Measurements from ENCODE around the gene GPT2. TPM values are rescaled to one million over a fixed set of nuclear protein-coding genes. Genes with fewer than 3 reads are reported as not detected.

Gene GPT2
- total RNA-seq, 2 donors from 2014 or later = 5.1 to 6.8 TPM

DNA sequence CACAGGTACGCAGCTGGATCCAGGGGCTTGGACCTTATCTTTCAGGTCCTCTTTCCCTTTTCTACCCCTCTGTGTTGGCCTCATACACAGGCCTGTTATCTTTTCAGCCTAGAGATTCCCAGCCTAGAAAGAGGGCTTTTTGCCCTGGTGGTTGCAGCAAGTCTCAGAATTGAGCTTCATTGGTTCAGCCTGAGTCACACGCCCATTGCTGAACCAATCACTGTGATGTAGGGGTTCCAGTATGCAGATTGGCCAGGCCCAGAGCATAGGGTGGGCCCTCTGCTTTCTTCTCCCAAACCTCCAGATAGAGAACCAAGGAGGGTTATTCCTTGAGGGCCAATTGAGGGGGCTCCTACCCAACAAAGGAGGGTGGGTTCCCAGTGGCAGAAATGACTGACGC is 32.8 kb downstream of the GPT2 start:
- Histone ChIP-seq H3K27me3 (replicated peaks; ENCODE audit: insufficient read depth) (no peaks in the 10 kb centered on the region), H3K4me1 (ENCODE audit: control insufficient read depth in 1 of 2, low read depth in 2 of 2) (no peaks in the 10 kb centered on the region), H3K27ac (no peak overlapping the region), H3K9me3 (no peaks in the 10 kb centered on the region), H3K4me3 (no peak overlapping the region), H3K36me3 (no peaks in the 10 kb centered on the region)
- TF ChIP-seq, protein P1, sequence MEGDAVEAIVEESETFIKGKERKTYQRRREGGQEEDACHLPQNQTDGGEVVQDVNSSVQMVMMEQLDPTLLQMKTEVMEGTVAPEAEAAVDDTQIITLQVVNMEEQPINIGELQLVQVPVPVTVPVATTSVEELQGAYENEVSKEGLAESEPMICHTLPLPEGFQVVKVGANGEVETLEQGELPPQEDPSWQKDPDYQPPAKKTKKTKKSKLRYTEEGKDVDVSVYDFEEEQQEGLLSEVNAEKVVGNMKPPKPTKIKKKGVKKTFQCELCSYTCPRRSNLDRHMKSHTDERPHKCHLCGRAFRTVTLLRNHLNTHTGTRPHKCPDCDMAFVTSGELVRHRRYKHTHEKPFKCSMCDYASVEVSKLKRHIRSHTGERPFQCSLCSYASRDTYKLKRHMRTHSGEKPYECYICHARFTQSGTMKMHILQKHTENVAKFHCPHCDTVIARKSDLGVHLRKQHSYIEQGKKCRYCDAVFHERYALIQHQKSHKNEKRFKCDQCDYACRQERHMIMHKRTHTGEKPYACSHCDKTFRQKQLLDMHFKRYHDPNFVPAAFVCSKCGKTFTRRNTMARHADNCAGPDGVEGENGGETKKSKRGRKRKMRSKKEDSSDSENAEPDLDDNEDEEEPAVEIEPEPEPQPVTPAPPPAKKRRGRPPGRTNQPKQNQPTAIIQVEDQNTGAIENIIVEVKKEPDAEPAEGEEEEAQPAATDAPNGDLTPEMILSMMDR (IDR thresholded peaks at IDR 0.05) = no peak
- ATAC-seq (ENCODE audit: insufficient number of reproducible peaks, low FRiP score, low read depth) = no peak
- no peak for DNase-seq (ENCODE audit: low spot score)

DNA sequence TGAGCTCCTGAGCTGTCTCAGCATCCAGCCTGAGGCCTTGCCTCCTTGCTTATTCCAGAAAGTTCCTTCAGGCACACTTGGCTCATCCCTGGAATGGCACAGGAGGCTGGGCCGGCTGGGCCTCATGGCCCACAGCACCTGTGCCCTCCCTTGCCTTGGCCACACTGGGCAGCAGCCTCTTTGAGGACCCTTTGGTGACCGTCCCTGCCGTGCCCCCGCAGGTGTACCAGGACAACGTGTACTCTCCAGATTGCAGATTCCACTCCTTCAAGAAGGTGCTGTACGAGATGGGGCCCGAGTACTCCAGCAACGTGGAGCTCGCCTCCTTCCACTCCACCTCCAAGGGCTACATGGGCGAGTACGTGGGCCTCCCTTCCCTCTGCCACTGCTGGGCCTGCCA is 34.2 kb downstream of the GPT2 start:
- ATAC-seq (ENCODE audit: insufficient number of reproducible peaks, low FRiP score, low read depth) = no peak
- Histone ChIP-seq H3K9me3 (no peaks in the 10 kb centered on the region), H3K36me3 (peaks cover 9% of the 10 kb centered on the region), H3K27ac (no peak overlapping the region), H3K4me3 (no peak overlapping the region), H3K27me3 (replicated peaks; ENCODE audit: insufficient read depth) (no peaks in the 10 kb centered on the region), H3K4me1 (ENCODE audit: control insufficient read depth in 1 of 2, low read depth in 2 of 2) (no peaks in the 10 kb centered on the region)
- DNase-seq (ENCODE audit: low spot score) = no peak
- TF ChIP-seq, protein P1 (IDR thresholded peaks at IDR 0.05) = no peak

DNA sequence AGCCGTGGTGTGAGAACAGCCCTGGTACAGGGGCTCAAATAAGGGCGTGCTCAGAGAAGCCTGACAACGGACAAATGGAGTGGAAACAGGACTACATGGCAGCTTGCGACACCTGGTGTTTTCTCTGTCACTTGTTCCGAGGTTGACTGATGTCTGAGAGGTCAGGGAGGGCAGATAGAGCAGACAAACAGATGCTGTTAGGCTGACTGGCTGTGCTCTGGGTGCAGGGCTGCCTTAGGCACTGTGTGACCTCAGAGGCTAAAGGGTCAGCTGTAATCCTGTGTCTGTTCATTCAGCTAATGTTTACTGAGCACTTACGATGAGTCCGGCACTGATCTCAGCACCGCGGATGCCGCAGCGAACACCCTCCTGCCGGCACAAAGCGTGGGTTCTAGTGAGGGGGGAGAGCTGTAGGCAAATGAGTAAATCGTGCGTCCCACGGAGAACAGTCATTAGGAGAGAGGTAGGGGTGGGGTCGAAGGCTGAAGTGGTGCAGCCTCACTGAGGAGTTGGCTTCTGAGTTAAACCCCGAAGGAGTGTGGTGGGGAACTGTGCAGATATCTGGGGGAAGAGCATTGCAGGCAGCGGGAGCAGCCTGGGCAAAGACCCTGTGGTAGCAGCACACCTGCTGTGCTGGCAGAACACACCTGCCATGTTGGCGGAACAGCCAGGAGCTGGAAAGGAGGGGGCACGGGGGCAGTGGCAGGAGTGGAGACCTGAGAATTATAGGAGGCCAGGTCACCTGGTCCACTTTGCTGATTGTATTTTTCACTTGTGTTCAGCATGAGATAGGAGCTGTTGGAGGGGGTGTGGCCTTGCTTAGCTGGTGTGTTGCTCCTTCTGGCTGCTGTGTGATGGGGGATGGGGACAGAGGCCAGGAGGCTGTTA is 35.0 kb downstream of the GPT2 start:
- Histone ChIP-seq H3K4me3 (no peak overlapping the region), H3K4me1 (ENCODE audit: control insufficient read depth in 1 of 2, low read depth in 2 of 2) (no peaks in the 10 kb centered on the region), H3K36me3 (peaks cover 15% of the 10 kb centered on the region), H3K9me3 (no peaks in the 10 kb centered on the region), H3K27me3 (replicated peaks; ENCODE audit: insufficient read depth) (no peaks in the 10 kb centered on the region), H3K27ac (no peak overlapping the region)
- DNase-seq (ENCODE audit: low spot score) (no peak), ATAC-seq (ENCODE audit: insufficient number of reproducible peaks, low FRiP score, low read depth) (no peak)
- TF ChIP-seq, protein P1 (IDR thresholded peaks at IDR 0.05) = no peak

DNA sequence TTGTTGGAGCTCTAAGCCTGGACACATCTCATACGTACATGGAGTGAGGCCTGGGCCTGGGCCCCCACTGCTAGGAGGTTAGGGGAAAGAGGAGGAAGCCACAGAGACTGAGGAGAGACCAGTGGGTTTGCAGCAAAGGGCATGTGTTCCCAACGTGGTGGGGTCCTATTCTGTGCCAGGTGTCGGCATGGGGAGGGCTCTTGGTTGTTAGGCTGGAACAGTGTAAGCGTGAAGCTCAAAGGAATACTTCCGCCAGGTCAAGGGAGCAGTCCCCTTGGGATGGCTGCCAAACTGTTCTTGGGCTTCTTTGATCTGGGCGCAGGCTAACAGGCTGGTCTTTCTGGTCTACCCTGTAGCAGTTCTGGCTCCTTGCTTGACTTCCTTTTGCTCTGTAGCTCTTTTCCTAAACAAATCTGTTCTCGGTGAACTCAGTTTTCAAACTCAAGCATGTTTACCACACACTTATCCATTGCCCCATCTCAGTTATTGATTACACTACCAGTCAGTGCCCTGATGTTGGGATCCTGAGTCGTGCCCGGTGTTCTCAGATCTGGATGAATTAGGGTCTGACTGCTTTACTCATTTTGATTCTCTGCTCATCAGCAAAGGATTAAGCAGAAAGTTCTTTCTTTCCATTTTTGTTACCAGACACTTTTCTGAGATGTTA is 36.4 kb downstream of the GPT2 start:
- Histone ChIP-seq H3K36me3 (peaks cover 15% of the 10 kb centered on the region), H3K27me3 (replicated peaks; ENCODE audit: insufficient read depth) (no peaks in the 10 kb centered on the region), H3K4me3 (no peak overlapping the region), H3K9me3 (no peaks in the 10 kb centered on the region), H3K4me1 (ENCODE audit: control insufficient read depth in 1 of 2, low read depth in 2 of 2) (no peaks in the 10 kb centered on the region), H3K27ac (no peak overlapping the region)
- TF ChIP-seq, protein P1 (IDR thresholded peaks at IDR 0.05) = no peak
- DNase-seq (ENCODE audit: low spot score) = no peak
- no peak for ATAC-seq (ENCODE audit: insufficient number of reproducible peaks, low FRiP score, low read depth)

DNA sequence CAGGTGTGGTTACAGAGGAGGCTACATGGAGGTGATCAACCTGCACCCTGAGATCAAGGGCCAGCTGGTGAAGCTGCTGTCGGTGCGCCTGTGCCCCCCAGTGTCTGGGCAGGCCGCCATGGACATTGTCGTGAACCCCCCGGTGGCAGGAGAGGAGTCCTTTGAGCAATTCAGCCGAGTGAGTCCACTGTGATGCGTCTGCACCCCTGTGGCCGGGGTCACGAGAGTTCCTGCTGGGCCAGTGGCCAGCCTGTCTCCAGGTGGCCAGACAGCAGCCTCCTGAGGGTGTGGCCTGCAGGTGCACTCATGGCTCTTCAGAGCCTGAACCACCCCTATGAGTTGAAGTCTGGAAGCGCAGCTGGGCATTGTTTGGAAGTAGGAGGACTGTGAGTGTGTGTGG is 38.1 kb downstream of the GPT2 start:
- Histone ChIP-seq H3K36me3 (peaks cover 15% of the 10 kb centered on the region), H3K27ac (no peak overlapping the region), H3K27me3 (replicated peaks; ENCODE audit: insufficient read depth) (no peaks in the 10 kb centered on the region), H3K9me3 (no peaks in the 10 kb centered on the region), H3K4me1 (ENCODE audit: control insufficient read depth in 1 of 2, low read depth in 2 of 2) (peaks cover 0 to 1% of the 10 kb centered on the region in 2 donors), H3K4me3 (no peak overlapping the region)
- TF ChIP-seq, protein P1 (IDR thresholded peaks at IDR 0.05) = no peak
- ATAC-seq (ENCODE audit: insufficient number of reproducible peaks, low FRiP score, low read depth) (no peak), DNase-seq (ENCODE audit: low spot score) (no peak)
